ENCODE data around the gene INKA2.

GRCh38 chr1:111725192-111725591 lies 14.0 kb downstream of the INKA2 start:
- no peak for TF ChIP-seq CTCF (conservative IDR thresholded peaks at IDR 0.05; ENCODE audit: low read length)
- TF ChIP-seq EZH2phosphoT487 (IDR thresholded peaks at IDR 0.05; ENCODE audit: borderline replicate concordance) = no peak

All from Loucy (cell line).